Measurements from ENCODE around the gene SOX8.

DNA sequence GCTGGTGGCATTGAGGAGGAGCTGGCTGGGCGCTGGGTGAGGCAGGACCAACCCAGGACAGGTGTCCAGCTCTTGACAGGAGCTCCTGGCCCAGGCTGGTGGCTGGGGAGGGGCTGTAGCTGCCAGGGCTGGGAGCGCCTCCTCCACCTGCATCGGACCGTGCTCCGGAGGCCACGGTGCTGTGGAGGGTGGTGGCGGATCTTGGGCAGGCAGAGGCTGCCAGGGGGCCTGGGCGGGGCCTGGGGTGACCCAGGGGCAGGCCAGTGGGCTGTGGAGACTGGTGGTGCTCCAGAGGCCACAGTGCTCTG lies 32.0 kb downstream of the SOX8 start:
- TF ChIP-seq, protein P1, sequence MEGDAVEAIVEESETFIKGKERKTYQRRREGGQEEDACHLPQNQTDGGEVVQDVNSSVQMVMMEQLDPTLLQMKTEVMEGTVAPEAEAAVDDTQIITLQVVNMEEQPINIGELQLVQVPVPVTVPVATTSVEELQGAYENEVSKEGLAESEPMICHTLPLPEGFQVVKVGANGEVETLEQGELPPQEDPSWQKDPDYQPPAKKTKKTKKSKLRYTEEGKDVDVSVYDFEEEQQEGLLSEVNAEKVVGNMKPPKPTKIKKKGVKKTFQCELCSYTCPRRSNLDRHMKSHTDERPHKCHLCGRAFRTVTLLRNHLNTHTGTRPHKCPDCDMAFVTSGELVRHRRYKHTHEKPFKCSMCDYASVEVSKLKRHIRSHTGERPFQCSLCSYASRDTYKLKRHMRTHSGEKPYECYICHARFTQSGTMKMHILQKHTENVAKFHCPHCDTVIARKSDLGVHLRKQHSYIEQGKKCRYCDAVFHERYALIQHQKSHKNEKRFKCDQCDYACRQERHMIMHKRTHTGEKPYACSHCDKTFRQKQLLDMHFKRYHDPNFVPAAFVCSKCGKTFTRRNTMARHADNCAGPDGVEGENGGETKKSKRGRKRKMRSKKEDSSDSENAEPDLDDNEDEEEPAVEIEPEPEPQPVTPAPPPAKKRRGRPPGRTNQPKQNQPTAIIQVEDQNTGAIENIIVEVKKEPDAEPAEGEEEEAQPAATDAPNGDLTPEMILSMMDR (conservative IDR thresholded peaks at IDR 0.05), result no peak
- no peak for TF ChIP-seq EZH2 (IDR thresholded peaks at IDR 0.05; ENCODE audit: low read depth)

All from PC-9 (cell line).